ENCODE measurements around the gene GUCY1A2. TPM values are rescaled to one million over a fixed set of nuclear protein-coding genes. Genes with fewer than 3 reads are reported as not detected.

GUCY1A2 gene
- total RNA-seq, 1 donor from 2014 or later, result 0.78 TPM

DNA sequence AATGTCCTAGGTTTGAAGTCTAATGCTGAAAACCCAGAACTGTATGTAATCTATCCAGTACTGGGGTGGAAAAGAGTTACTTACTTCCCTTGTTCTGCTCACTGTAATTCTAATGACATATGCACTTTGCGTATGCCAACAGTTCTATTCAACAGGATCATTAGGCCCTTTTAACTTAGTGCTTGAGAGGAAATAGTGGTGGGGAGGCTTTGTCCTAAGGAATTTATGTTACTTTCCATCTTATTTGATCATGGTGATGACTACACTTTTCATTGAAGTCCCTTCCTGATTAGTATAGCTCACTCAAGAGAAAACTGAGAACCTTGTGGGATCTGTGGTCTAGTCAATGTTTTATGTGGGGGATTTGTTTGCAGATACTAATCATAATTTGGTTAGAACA lies 348.2 kb downstream of the GUCY1A2 start:
- Mint-ChIP-seq H3K4me1 (ENCODE audit: unreplicated experiment) (peaks cover 3% of the 10 kb centered on the region), H3K9me3 (ENCODE audit: unreplicated experiment) (no peaks in the 10 kb centered on the region), H3K4me3 (ENCODE audit: unreplicated experiment) (no peak overlapping the region), H3K27me3 (ENCODE audit: unreplicated experiment) (peaks cover 5% of the 10 kb centered on the region), H3K27ac (ENCODE audit: unreplicated experiment) (no peak overlapping the region), H3K36me3 (ENCODE audit: unreplicated experiment) (no peaks in the 10 kb centered on the region)
- TF ChIP-seq, protein P1, sequence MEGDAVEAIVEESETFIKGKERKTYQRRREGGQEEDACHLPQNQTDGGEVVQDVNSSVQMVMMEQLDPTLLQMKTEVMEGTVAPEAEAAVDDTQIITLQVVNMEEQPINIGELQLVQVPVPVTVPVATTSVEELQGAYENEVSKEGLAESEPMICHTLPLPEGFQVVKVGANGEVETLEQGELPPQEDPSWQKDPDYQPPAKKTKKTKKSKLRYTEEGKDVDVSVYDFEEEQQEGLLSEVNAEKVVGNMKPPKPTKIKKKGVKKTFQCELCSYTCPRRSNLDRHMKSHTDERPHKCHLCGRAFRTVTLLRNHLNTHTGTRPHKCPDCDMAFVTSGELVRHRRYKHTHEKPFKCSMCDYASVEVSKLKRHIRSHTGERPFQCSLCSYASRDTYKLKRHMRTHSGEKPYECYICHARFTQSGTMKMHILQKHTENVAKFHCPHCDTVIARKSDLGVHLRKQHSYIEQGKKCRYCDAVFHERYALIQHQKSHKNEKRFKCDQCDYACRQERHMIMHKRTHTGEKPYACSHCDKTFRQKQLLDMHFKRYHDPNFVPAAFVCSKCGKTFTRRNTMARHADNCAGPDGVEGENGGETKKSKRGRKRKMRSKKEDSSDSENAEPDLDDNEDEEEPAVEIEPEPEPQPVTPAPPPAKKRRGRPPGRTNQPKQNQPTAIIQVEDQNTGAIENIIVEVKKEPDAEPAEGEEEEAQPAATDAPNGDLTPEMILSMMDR (IDR thresholded peaks at IDR 0.05), result no peak
- DNase-seq (ENCODE audit: extremely low spot score, unreplicated experiment), result no peak

DNA sequence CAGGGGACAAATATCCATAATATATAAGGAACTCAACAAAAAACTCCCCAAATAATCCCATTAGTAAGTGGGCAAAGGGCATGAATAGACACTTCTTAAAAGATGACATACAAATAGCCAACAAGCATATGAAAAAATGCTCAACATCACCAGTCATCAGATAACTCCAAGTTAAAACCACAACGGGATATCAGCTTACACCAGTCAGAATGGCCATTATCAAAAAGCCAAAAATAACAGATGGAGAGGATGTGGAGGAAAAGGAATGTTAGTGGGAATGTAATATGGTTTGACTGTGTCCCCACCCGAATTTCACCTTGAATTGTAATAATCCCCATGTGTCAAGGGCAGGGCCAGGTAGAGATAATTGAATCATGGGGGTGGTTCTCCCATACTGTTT lies 350.1 kb downstream of the GUCY1A2 start:
- H3K36me3 Mint-ChIP-seq (ENCODE audit: unreplicated experiment), result no peaks in the 10 kb centered on the region
- H3K27ac Mint-ChIP-seq (ENCODE audit: unreplicated experiment), result no peak overlapping the region

DNA sequence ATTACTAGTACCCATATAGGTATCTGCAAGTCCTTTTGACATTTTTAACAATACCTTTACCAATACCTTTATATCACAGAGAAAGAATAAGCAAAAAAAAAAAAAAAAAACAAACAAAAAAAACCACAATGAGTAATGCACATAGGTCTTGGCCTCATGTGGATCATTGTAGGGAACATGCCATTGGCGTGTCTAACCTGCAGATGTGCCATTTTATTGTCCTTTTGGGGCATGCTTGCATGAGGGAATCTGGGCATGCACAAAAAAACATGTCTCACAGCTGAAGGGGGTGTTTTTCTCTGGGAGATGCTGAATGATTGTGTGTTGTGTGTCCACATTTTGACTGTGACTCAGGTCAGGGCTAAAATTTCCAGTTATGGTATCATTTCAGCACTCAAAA lies 361.6 kb downstream of the GUCY1A2 start:
- TF ChIP-seq, protein P1 (IDR thresholded peaks at IDR 0.05), result no peak
- Mint-ChIP-seq H3K4me3 (ENCODE audit: unreplicated experiment) (no peak overlapping the region), H3K4me1 (ENCODE audit: unreplicated experiment) (no peaks in the 10 kb centered on the region), H3K9me3 (ENCODE audit: unreplicated experiment) (peaks cover 2% of the 10 kb centered on the region), H3K27me3 (ENCODE audit: unreplicated experiment) (peaks cover 10% of the 10 kb centered on the region), H3K27ac (ENCODE audit: unreplicated experiment) (no peak overlapping the region), H3K36me3 (ENCODE audit: unreplicated experiment) (no peaks in the 10 kb centered on the region)
- DNase-seq (ENCODE audit: extremely low spot score, unreplicated experiment), result no peak

More for the DNA sequence above, 350.1 kb downstream of the GUCY1A2 start:
- TF ChIP-seq, protein P1 (IDR thresholded peaks at IDR 0.05), result no peak
- DNase-seq (ENCODE audit: extremely low spot score, unreplicated experiment), result no peak
- Mint-ChIP-seq H3K27me3 (ENCODE audit: unreplicated experiment) (peaks cover 2% of the 10 kb centered on the region), H3K4me1 (ENCODE audit: unreplicated experiment) (peaks cover 3% of the 10 kb centered on the region), H3K4me3 (ENCODE audit: unreplicated experiment) (no peak overlapping the region), H3K9me3 (ENCODE audit: unreplicated experiment) (no peaks in the 10 kb centered on the region)

DNA sequence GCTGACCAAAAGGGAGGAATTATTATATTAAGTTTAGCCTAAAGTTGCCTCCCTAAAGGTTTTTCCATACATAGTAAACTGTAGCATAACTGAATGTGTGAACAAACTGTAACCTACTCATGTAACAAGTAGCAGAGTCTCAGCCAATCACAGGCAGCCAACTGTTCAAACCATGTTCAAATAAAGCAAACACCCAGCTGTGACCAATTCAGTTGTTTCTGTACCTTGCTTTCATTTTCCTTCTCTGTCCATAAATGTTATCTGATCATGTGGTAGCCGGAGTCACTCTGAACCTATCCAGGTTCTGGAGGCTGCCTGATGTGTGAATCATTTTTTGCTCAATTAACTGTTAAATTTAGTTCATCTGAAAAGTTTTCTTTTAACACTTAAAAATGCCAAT lies 373.5 kb downstream of the GUCY1A2 start:
- H3K27me3 Mint-ChIP-seq (ENCODE audit: unreplicated experiment), result no peaks in the 10 kb centered on the region
- H3K27ac Mint-ChIP-seq (ENCODE audit: unreplicated experiment), result no peak overlapping the region
- no peak for DNase-seq (ENCODE audit: extremely low spot score, unreplicated experiment)
- H3K36me3 Mint-ChIP-seq (ENCODE audit: unreplicated experiment), result no peaks in the 10 kb centered on the region
- H3K9me3 Mint-ChIP-seq (ENCODE audit: unreplicated experiment), result peaks cover 13% of the 10 kb centered on the region
- no peaks in the 10 kb centered on the region for H3K4me1 Mint-ChIP-seq (ENCODE audit: unreplicated experiment)
- TF ChIP-seq, protein P1 (IDR thresholded peaks at IDR 0.05), result no peak
- H3K4me3 Mint-ChIP-seq (ENCODE audit: unreplicated experiment), result no peak overlapping the region

DNA sequence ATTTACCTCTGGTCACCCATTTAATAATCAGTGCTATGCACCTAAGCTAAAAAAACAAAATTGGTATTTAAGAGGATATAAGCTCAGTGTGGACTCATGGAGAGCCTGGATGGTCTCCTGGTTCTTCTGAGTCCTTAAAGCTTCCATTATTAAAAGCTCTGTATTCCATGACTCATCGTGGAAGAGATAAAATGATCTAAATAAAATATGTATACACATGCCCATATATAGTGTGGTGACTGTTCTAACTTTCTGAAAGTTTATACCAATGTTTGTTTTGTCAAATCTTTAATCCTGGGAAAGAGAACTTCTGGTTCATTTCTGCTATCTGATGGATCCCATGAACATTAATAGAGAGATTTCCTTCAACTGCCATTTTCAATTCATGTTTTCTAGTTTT lies 375.9 kb downstream of the GUCY1A2 start:
- no peaks in the 10 kb centered on the region for H3K27me3 Mint-ChIP-seq (ENCODE audit: unreplicated experiment)
- peaks cover 14% of the 10 kb centered on the region for H3K9me3 Mint-ChIP-seq (ENCODE audit: unreplicated experiment)
- H3K27ac Mint-ChIP-seq (ENCODE audit: unreplicated experiment), result no peak overlapping the region
- no peak for DNase-seq (ENCODE audit: extremely low spot score, unreplicated experiment)
- H3K4me1 Mint-ChIP-seq (ENCODE audit: unreplicated experiment), result no peaks in the 10 kb centered on the region
- no peaks in the 10 kb centered on the region for H3K36me3 Mint-ChIP-seq (ENCODE audit: unreplicated experiment)
- TF ChIP-seq, protein P1 (IDR thresholded peaks at IDR 0.05), result no peak
- no peak overlapping the region for H3K4me3 Mint-ChIP-seq (ENCODE audit: unreplicated experiment)

Data from osteocyte (in vitro differentiated cells).